ENCODE results near the gene FOXD3.

The FOXD3 gene

DNA sequence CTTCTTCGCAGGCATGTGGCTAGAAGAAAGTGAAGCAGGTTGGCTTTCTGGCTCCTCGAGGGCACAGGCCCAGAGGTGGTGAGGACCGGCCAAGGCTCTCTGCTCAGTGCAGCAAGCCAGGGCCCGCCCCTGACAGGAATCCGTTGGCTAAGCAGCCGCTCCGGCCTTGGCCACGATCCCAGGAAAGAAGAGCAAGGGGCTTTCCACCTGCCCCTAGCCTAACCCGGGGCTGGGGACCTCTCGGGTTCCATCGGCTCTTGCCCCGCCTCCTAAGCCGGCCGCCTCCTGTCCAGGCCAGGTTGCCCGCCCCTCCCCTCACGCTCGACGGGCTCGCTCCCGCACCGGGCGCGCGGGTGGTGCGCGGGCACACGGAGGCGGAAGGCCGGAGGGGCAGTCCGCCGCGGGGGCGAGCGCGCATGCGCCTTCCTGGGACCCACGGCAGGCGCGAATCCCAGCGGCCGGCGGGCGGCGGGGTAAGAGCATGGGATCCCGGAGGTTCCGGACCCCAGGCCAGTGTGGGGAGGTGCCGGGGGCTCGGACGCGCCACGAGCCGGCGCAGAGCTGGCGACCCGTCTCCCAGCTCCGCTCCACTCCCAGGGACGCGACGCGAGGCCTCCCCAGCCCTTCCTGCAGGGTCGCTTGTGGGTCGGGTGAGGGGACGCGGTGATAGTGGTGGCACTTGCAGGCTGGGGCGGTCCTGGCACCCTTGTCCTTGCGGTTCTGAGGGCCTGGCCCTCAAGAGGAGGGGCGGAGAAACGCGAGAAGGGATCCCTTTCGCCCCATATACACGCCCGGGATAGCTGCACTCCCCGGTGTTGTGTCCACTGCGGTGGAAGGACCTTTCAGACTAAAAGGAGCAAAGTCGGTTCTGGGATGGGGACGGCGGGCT, 45.1 kb downstream of the FOXD3 start, which contains the start of gene ALG6:
Gene ALG6, plus strand, starts transcription at position 413 of the 889 bp plus-strand sequence. CDS start 3,351 bp downstream, outside the sequence.
- H3K9me3 ChIP-seq (ENCODE audit: severe bottlenecking): no peaks in the 10 kb centered on the region
- peak within 1 kb of the TSS; percentile 81 for H3K4me3 ChIP-seq (ENCODE audit: low read depth, low read length)
- H3K36me3 ChIP-seq: peaks cover 4% of the 10 kb centered on the region
- peak within 1 kb of the TSS; percentile 81 for H3K27ac ChIP-seq
- no peaks in the 10 kb centered on the region for H3K27me3 ChIP-seq (ENCODE audit: insufficient read depth, low read depth, severe bottlenecking)
- DNase-seq: peak; percentile 96
- TF ChIP-seq, protein P1, sequence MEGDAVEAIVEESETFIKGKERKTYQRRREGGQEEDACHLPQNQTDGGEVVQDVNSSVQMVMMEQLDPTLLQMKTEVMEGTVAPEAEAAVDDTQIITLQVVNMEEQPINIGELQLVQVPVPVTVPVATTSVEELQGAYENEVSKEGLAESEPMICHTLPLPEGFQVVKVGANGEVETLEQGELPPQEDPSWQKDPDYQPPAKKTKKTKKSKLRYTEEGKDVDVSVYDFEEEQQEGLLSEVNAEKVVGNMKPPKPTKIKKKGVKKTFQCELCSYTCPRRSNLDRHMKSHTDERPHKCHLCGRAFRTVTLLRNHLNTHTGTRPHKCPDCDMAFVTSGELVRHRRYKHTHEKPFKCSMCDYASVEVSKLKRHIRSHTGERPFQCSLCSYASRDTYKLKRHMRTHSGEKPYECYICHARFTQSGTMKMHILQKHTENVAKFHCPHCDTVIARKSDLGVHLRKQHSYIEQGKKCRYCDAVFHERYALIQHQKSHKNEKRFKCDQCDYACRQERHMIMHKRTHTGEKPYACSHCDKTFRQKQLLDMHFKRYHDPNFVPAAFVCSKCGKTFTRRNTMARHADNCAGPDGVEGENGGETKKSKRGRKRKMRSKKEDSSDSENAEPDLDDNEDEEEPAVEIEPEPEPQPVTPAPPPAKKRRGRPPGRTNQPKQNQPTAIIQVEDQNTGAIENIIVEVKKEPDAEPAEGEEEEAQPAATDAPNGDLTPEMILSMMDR (IDR thresholded peaks at IDR 0.05; ENCODE audit: low read depth, low read length): peak; percentile 10; the same call in 1 of the 2 replicates

DNA sequence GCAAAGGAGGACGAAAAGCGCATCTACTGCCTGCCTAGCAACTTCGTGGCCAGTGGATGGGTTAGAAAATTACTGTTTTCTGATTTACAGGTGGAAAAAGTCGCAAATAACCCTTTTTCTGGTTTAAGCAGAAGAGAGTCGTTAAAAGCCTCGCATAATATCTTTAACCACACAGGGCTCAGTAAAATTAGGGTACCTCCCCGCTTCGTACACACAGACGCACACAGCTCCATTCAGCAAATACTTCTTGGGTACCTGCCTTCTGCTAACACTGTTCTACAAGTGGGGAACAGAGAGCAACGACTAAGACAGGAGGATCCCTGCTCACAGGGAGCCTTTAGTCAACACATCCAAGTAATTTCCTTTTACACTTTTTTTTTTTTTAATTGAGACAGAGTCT, 45.8 kb downstream of the FOXD3 start:
- no peaks in the 10 kb centered on the region for H3K9me3 ChIP-seq (ENCODE audit: severe bottlenecking)
- peak overlapping the region; percentile 81 for H3K27ac ChIP-seq
- H3K4me3 ChIP-seq (ENCODE audit: low read depth, low read length): peak overlapping the region; percentile 81
- no peak for DNase-seq
- TF ChIP-seq, protein P1 (IDR thresholded peaks at IDR 0.05; ENCODE audit: low read depth, low read length): no peak
- peaks cover 4% of the 10 kb centered on the region for H3K36me3 ChIP-seq
- H3K27me3 ChIP-seq (ENCODE audit: insufficient read depth, low read depth, severe bottlenecking): no peaks in the 10 kb centered on the region

Data from WERI-Rb-1 (cell line).